Subcutaneous adipose tissue (tissue), 4 donors: ENCODE results near the gene TRIM17. TPM values are rescaled to one million over a fixed set of nuclear protein-coding genes. Genes with fewer than 3 reads are reported as not detected.

ENCODE experiments used
- CTCF ChIP-seq: fragments of 450-650 bp; IDR thresholded peaks from one replicate; pipeline ENCODE4 v1.5.1; 2016; ENCODE audit warnings: low read depth, mild to moderate bottlenecking, control low read depth, antibody characterized with exemption, moderate library complexity
- total RNA-seq, 4 donors: library from RNA; depleted of rRNA; stranded (reverse); fragments of >200 nt; gene quantifications; one replicate each; pipeline ENCODE4 v1.1.0, GENCODE V29; 2016

Gene TRIM17
- total RNA-seq, 4 donors from 2014 or later: not detected

- TF ChIP-seq CTCF: no peak
Measured at GRCh38 chr1:228408869-228409805, 7.5 kb downstream of the TRIM17 start.

- no peak for TF ChIP-seq CTCF
Measured at GRCh38 chr1:228408041-228408868, 8.4 kb downstream of the TRIM17 start.

GRCh38 chr1:228407106-228408040 lies 9.3 kb downstream of the TRIM17 start:
- no peak for TF ChIP-seq CTCF

GRCh38 chr1:228405979-228406228 lies 10.8 kb downstream of the TRIM17 start:
- no peak for TF ChIP-seq CTCF

- TF ChIP-seq CTCF: no peak
Measured at GRCh38 chr1:228405200-228405978, 11.3 kb downstream of the TRIM17 start.

- TF ChIP-seq CTCF: no peak
Measured at GRCh38 chr1:228404107-228404720, 12.4 kb downstream of the TRIM17 start.
